ENCODE results near the gene LINC01488.

The LINC01488 gene

GRCh38 chr11:69450064-69450856 lies 31.2 kb upstream of the LINC01488 start:
- Histone ChIP-seq H3K36me3 (ENCODE audit: control insufficient read depth, low read length) (no peaks in the 10 kb centered on the region), H3K9me3 (ENCODE audit: control insufficient read depth, insufficient read depth, low read length) (no peaks in the 10 kb centered on the region), H3K4me1 (ENCODE audit: control insufficient read depth, low read length) (no peaks in the 10 kb centered on the region), H3K27ac (ENCODE audit: low read depth, low read length) (no peak overlapping the region), H3K27me3 (ENCODE audit: control insufficient read depth, low read length) (no peaks in the 10 kb centered on the region), H3K79me2 (ENCODE audit: control insufficient read depth, low read length) (no peaks in the 10 kb centered on the region), H3K4me2 (ENCODE audit: low read length) (no peak overlapping the region), H3K9me2 (replicated peaks; ENCODE audit: control insufficient read depth, low read length) (no peaks in the 10 kb centered on the region), H4K20me1 (ENCODE audit: control insufficient read depth, insufficient read depth, low read depth, low read length) (no peaks in the 10 kb centered on the region), H3F3A (ENCODE audit: control insufficient read depth, insufficient read depth) (no peaks in the 10 kb centered on the region), H3K4me3 (ENCODE audit: low read length) (no peak overlapping the region)
- TF ChIP-seq CTCF (IDR thresholded peaks at IDR 0.05; ENCODE audit: low read depth, low read length, poor library complexity, severe bottlenecking), result no peak
- TF ChIP-seq EZH2phosphoT487 (IDR thresholded peaks at IDR 0.05; ENCODE audit: borderline replicate concordance, low read length), result no peak

- Histone ChIP-seq H3K36me3 (ENCODE audit: control insufficient read depth, low read length) (no peaks in the 10 kb centered on the region), H3K4me1 (ENCODE audit: control insufficient read depth, low read length) (no peaks in the 10 kb centered on the region), H4K20me1 (ENCODE audit: control insufficient read depth, insufficient read depth, low read depth, low read length) (no peaks in the 10 kb centered on the region), H3K4me3 (ENCODE audit: low read length) (no peak overlapping the region), H3K4me2 (ENCODE audit: low read length) (no peak overlapping the region), H3F3A (ENCODE audit: control insufficient read depth, insufficient read depth) (no peaks in the 10 kb centered on the region), H3K9me3 (ENCODE audit: control insufficient read depth, insufficient read depth, low read length) (no peaks in the 10 kb centered on the region), H3K9me2 (replicated peaks; ENCODE audit: control insufficient read depth, low read length) (no peaks in the 10 kb centered on the region), H3K27me3 (ENCODE audit: control insufficient read depth, low read length) (no peaks in the 10 kb centered on the region), H3K79me2 (ENCODE audit: control insufficient read depth, low read length) (no peaks in the 10 kb centered on the region), H3K27ac (ENCODE audit: low read depth, low read length) (no peak overlapping the region)
- TF ChIP-seq EZH2phosphoT487 (IDR thresholded peaks at IDR 0.05; ENCODE audit: borderline replicate concordance, low read length), result no peak
- no peak for TF ChIP-seq CTCF (IDR thresholded peaks at IDR 0.05; ENCODE audit: low read depth, low read length, poor library complexity, severe bottlenecking)
These were observed 30.6 kb upstream of the LINC01488 start for GRCh38 chr11:69450857-69451220.

GRCh38 chr11:69451289-69451688 lies 30.2 kb upstream of the LINC01488 start:
- TF ChIP-seq EZH2phosphoT487 (IDR thresholded peaks at IDR 0.05; ENCODE audit: borderline replicate concordance, low read length) (no peak), CTCF (IDR thresholded peaks at IDR 0.05; ENCODE audit: low read depth, low read length, poor library complexity, severe bottlenecking) (no peak)

More at GRCh38 chr11:69451289-69451688, 30.2 kb upstream of the LINC01488 start:
- H3K36me3 ChIP-seq (ENCODE audit: control insufficient read depth, low read length), result no peaks in the 10 kb centered on the region
- H3K27ac ChIP-seq (ENCODE audit: low read depth, low read length), result no peak overlapping the region
- no peaks in the 10 kb centered on the region for H3K79me2 ChIP-seq (ENCODE audit: control insufficient read depth, low read length)
- H3K4me3 ChIP-seq (ENCODE audit: low read length), result no peak overlapping the region
- no peaks in the 10 kb centered on the region for H3K9me3 ChIP-seq (ENCODE audit: control insufficient read depth, insufficient read depth, low read length)
- no peaks in the 10 kb centered on the region for H3K4me1 ChIP-seq (ENCODE audit: control insufficient read depth, low read length)
- no peaks in the 10 kb centered on the region for H3K27me3 ChIP-seq (ENCODE audit: control insufficient read depth, low read length)
- H3K4me2 ChIP-seq (ENCODE audit: low read length), result no peak overlapping the region
- H3K9me2 ChIP-seq (replicated peaks; ENCODE audit: control insufficient read depth, low read length), result no peaks in the 10 kb centered on the region
- H3F3A ChIP-seq (ENCODE audit: control insufficient read depth, insufficient read depth), result no peaks in the 10 kb centered on the region
- no peaks in the 10 kb centered on the region for H4K20me1 ChIP-seq (ENCODE audit: control insufficient read depth, insufficient read depth, low read depth, low read length)

Data from DOHH2 (cell line).